Hepatocyte (in vitro differentiated cells): ENCODE results near the gene DGCR8.

ENCODE experiments used
- EZH2 ChIP-seq: fragments of 200-600 bp; sonication (generic); IDR thresholded peaks from 2 replicates; pipeline ENCODE4 v1.6.1; 2016; ENCODE audit warnings: antibody characterized with exemption, mild to moderate bottlenecking, borderline replicate concordance
- TF ChIP-seq, protein P1 (sequence below): fragments of 200-600 bp; sonication (generic); IDR thresholded peaks from 2 replicates; pipeline ENCODE4 v1.5.1; 2016; ENCODE audit warnings: antibody characterized with exemption, mild to moderate bottlenecking; ENCODE audit not compliant: poor library complexity

DNA sequence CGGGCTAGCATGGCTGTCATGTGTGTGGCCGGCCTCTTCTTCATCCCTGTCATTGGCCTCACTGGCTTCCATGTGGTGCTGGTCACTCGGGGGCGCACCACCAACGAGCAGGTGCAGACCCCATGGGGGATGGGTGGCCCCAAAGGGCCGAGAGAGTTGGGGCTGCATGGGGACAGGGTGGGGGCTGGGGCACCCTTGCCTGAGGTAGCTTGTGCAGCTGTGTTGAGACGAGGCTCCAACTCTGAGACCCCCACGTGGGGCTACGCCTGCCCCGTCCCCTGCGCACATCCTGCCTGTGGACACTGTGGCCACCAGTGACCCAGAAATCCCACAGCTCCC, 60.0 kb downstream of the DGCR8 start:
- TF ChIP-seq, protein P1, sequence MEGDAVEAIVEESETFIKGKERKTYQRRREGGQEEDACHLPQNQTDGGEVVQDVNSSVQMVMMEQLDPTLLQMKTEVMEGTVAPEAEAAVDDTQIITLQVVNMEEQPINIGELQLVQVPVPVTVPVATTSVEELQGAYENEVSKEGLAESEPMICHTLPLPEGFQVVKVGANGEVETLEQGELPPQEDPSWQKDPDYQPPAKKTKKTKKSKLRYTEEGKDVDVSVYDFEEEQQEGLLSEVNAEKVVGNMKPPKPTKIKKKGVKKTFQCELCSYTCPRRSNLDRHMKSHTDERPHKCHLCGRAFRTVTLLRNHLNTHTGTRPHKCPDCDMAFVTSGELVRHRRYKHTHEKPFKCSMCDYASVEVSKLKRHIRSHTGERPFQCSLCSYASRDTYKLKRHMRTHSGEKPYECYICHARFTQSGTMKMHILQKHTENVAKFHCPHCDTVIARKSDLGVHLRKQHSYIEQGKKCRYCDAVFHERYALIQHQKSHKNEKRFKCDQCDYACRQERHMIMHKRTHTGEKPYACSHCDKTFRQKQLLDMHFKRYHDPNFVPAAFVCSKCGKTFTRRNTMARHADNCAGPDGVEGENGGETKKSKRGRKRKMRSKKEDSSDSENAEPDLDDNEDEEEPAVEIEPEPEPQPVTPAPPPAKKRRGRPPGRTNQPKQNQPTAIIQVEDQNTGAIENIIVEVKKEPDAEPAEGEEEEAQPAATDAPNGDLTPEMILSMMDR: no peak
- TF ChIP-seq EZH2: no peak
